HFFc6 (cell line): ENCODE data around the gene PPP2R5C. TPM values are rescaled to one million over a fixed set of nuclear protein-coding genes. Genes with fewer than 3 reads are reported as not detected.

Source experiments
- DNase-seq: peaks from one replicate; pipeline ENCODE4 v3.0.0-alpha.2; 2018
- H3K27ac Mint-ChIP-seq: 2 replicates; pipeline ENCODE4 v1.8.0; 2020; ENCODE audit warnings: mild to moderate bottlenecking, mixed read lengths
- H3K27me3 Mint-ChIP-seq: 2 replicates; pipeline ENCODE4 v1.8.0; 2021; ENCODE audit warnings: mild to moderate bottlenecking, moderate library complexity, mixed read lengths; ENCODE audit not compliant: insufficient read depth
- H3K36me3 Mint-ChIP-seq: 2 replicates; pipeline ENCODE4 v1.8.0; 2021; ENCODE audit warnings: low read depth, mixed read lengths
- H3K4me1 Mint-ChIP-seq: 2 replicates; pipeline ENCODE4 v1.8.0; 2020; ENCODE audit warnings: low read depth, mixed read lengths
- H3K4me3 Mint-ChIP-seq: 2 replicates; pipeline ENCODE4 v1.8.0; 2020; ENCODE audit warnings: mild to moderate bottlenecking, moderate library complexity, mixed read lengths
- H3K9me3 Mint-ChIP-seq: 2 replicates; pipeline ENCODE4 v1.8.0; 2020; ENCODE audit warnings: mild to moderate bottlenecking, mixed read lengths
- total RNA-seq, 6 experiments: library from RNA; stranded (reverse); fragmentation: NEBNext Ultra II Directional; extraction: Animal tissue kit (Norgen Biotek cat#: 25700); gene quantifications; 2 replicates in 1 of 6; 3 replicates in 5 of 6; pipeline ENCODE4 v1.2.3, GENCODE V29; 2021
- TF ChIP-seq, protein P1 (sequence below): fragments of 200-600 bp; sonication (generic); IDR thresholded peaks from 2 replicates; pipeline ENCODE4 v1.5.0; 2021; ENCODE audit warnings: antibody characterized with exemption, mild to moderate bottlenecking

PPP2R5C gene
- total RNA-seq, 6 experiments from 2014 or later = 108 to 128 (median 122) TPM

- Mint-ChIP-seq H3K27me3 (no peaks in the 10 kb centered on the region; the same call in 1 of the 2 replicates), H3K36me3 (peaks cover 5% of the 10 kb centered on the region; the same call in 1 of the 2 replicates), H3K27ac (peak overlapping the region; percentile 24; the same call in 1 of the 2 replicates), H3K9me3 (no peaks in the 10 kb centered on the region), H3K4me3 (no peak overlapping the region), H3K4me1 (peaks cover 13% of the 10 kb centered on the region)
- no peak for DNase-seq
- TF ChIP-seq, protein P1, sequence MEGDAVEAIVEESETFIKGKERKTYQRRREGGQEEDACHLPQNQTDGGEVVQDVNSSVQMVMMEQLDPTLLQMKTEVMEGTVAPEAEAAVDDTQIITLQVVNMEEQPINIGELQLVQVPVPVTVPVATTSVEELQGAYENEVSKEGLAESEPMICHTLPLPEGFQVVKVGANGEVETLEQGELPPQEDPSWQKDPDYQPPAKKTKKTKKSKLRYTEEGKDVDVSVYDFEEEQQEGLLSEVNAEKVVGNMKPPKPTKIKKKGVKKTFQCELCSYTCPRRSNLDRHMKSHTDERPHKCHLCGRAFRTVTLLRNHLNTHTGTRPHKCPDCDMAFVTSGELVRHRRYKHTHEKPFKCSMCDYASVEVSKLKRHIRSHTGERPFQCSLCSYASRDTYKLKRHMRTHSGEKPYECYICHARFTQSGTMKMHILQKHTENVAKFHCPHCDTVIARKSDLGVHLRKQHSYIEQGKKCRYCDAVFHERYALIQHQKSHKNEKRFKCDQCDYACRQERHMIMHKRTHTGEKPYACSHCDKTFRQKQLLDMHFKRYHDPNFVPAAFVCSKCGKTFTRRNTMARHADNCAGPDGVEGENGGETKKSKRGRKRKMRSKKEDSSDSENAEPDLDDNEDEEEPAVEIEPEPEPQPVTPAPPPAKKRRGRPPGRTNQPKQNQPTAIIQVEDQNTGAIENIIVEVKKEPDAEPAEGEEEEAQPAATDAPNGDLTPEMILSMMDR = no peak
Measured at GRCh38 chr14:101950100-101950499, 188.6 kb downstream of the PPP2R5C start.

DNA sequence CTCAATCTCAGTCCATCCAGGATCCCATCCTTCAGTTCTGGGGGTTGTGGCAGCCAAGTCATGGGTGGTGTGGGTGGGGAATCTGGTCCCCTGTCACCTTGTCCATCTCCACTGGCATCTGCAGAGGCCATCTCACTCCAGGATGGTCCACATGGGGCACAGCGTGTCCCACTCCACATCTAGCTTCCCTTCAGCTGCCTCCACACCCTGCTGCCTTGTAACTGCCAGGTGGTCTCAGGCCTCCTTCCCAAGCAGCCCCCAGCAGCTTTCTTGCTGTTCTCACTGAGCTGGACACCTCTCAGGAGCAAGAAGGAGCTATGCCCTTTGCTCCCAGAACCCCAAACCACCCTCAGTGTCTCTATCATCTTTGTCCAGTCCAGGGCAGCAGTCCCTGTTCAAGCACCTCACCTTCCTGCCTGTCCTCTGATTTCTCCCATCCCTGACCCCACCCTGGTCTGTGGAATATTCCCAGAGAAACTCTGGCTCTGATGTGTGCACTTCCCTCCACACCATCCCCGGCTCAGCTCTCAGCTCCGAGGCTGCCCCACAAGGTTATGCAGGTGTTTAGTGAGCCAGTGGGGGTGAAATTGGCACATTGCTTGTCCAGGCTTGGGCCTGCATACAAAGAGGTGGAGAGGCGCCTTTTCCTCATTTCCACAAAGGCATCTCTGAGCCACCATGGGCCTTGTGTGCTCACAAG is 189.2 kb downstream of the PPP2R5C start:
- no peaks in the 10 kb centered on the region; the same call in 1 of the 2 replicates for H3K27me3 Mint-ChIP-seq
- peak overlapping the region; percentile 24; the same call in 1 of the 2 replicates for H3K27ac Mint-ChIP-seq
- H3K36me3 Mint-ChIP-seq = peaks cover 5% of the 10 kb centered on the region; the same call in 1 of the 2 replicates
- H3K9me3 Mint-ChIP-seq = no peaks in the 10 kb centered on the region
- peak overlapping the region; percentile 25; the same call in 1 of the 2 replicates for H3K4me3 Mint-ChIP-seq
- peaks cover 13% of the 10 kb centered on the region for H3K4me1 Mint-ChIP-seq
- no peak for DNase-seq
- TF ChIP-seq, protein P1 = no peak

DNA sequence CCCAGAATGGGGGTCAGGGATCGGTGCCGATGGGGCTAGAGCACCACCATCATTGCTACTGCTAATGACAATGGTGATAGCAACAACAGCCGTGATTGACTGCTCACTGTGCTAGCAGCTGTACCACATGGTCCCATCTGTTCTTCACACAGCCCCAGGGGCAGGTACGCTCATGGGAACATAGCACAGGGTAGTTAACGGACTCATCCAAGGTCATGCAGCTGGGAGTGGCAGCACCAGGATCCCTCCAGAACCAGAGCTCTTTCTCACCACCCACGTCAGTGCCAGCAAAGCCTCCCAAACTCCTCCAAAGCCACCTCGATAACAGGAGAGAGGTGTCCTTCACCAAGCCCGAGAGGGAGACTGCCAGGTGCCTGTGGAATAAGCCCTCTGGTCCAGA is 191.6 kb downstream of the PPP2R5C start:
- H3K4me3 Mint-ChIP-seq = no peak overlapping the region
- no peak for DNase-seq
- no peaks in the 10 kb centered on the region for H3K9me3 Mint-ChIP-seq
- no peak overlapping the region for H3K27ac Mint-ChIP-seq
- H3K4me1 Mint-ChIP-seq = peaks cover 8% of the 10 kb centered on the region; the same call in 1 of the 2 replicates
- no peaks in the 10 kb centered on the region for H3K27me3 Mint-ChIP-seq
- TF ChIP-seq, protein P1 = no peak
- H3K36me3 Mint-ChIP-seq = peaks cover 5% of the 10 kb centered on the region; the same call in 1 of the 2 replicates

- peaks cover 7% of the 10 kb centered on the region for H3K4me1 Mint-ChIP-seq
Measured at GRCh38 chr14:101954501-101954900, 193.0 kb downstream of the PPP2R5C start.

DNA sequence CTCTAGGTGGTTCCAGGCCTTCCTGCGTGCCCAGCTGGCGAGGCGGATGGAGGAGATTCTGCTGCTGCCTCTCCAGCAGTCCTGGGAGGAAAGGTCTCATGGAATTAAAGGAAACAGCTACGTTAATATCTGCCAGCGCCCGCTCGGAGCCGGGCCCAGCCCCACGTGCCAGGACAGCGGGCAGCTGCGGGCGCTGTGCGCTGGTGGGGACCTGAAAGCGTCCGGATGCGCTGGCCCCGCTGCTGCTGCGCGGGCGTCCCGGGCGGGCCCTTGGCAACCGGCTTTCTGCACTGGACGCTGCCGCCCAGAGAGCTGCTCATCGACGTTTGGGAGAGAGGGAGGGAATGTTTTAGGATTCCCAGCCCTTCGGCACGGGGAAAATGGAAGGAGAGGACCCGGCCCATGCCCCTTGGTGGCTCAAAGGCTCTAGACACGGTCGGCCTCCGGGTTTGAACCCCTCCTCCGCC is 194.2 kb downstream of the PPP2R5C start:
- H3K9me3 Mint-ChIP-seq = no peaks in the 10 kb centered on the region
- TF ChIP-seq, protein P1 = no peak

More at GRCh38 chr14:101954501-101954900, 193.0 kb downstream of the PPP2R5C start:
- Mint-ChIP-seq H3K27ac (no peak overlapping the region), H3K36me3 (no peaks in the 10 kb centered on the region), H3K4me3 (no peak overlapping the region), H3K9me3 (no peaks in the 10 kb centered on the region), H3K27me3 (no peaks in the 10 kb centered on the region; the same call in 1 of the 2 replicates)
- TF ChIP-seq, protein P1 = no peak
- no peak for DNase-seq

More for the DNA sequence above, 194.2 kb downstream of the PPP2R5C start:
- H3K27ac Mint-ChIP-seq = no peak overlapping the region
- H3K27me3 Mint-ChIP-seq = no peaks in the 10 kb centered on the region; the same call in 1 of the 2 replicates
- no peak overlapping the region for H3K4me3 Mint-ChIP-seq
- H3K36me3 Mint-ChIP-seq = no peaks in the 10 kb centered on the region
- no peak for DNase-seq
- H3K4me1 Mint-ChIP-seq = peaks cover 14% of the 10 kb centered on the region
